Dermis lymphatic vessel endothelial cell (primary cell): ENCODE measurements around the gene ZMYND11. TPM values are rescaled to one million over a fixed set of nuclear protein-coding genes. Genes with fewer than 3 reads are reported as not detected.

Experiments
- total RNA-seq: library from RNA; depleted of rRNA; stranded (reverse); fragments of >200 nt; gene quantifications from 2 replicates; pipeline ENCODE4 v1.2.1, GENCODE V29; 2014

The ZMYND11 gene
- 54.3 and 69.8 TPM in 2 replicates for total RNA-seq

DNA sequence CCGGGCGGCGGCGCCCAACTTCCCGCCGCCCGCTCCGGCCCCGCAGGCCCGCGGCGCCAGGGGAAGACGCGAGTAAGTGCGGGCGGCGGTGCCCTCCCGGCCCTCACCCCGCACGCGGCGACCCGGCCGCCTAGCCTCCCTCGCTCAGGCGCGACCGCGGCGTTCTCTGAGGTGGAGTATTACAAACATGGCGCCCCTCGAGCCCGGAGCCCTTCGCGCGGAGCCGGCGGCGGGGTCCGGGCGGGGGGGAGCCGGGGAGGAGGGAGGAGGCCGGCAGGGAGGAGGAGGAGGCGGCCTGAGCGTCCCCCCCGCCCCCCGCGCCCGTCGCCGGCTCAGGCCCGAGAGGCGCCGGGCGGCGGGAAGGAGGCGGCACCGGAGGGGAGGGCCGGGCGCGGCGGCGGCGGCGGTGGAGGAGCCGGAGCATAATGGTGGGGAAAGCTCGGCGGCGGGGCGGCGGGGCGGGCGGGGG is at the start of gene ZMYND11:
TSS of gene ZMYND11 (plus strand) at position 324 of the 469 bp plus-strand sequence. CDS start 44,558 bp downstream, outside the sequence.

Other genes with a start within 250 kb of the ZMYND11 start
- 0.09 and 0.11 TPM in 2 replicates for gene TUBB8, start 86.2 kb upstream of the ZMYND11 start, total RNA-seq